Measurements from ENCODE around the gene USP21. TPM values are rescaled to one million over a fixed set of nuclear protein-coding genes. Genes with fewer than 3 reads are reported as not detected.

Gene USP21
- total and polyA plus RNA-seq, 9 of the 15 experiments (the other 6 are each of a cell fraction or from before 2014, with no cell fraction given): 4.9 to 52.4 (median 21.6) TPM

DNA sequence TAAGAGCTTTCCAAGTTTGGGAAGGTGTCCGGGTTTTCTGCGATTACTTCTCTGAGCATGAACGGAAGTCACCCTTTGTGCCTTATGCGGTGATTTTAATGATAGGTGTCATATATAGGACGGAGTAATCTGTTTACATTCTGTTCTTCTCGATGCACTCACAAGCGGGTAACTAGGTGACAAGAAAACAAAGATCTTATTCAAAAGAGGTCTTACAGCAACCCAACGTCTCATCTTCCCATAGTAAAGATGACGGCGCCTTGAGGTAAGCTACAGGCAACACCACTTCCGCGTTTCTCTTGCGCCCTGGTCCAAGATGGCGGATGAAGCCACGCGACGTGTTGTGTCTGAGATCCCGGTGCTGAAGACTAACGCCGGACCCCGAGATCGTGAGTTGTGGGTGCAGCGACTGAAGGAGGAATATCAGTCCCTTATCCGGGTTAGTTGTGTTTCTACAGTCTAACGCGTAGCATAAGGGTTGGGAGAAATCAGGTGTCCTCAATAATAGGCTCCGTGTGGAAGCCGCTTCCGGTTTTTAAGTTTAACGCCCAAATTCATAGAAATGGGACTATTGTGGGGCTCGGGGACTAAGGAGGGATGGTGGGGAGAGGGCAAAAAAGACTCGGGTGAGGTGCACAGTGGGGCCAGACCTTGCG is 5.5 kb upstream of the USP21 start, which contains the start of gene UFC1 (continued):
- TF ChIP-seq, protein P1, sequence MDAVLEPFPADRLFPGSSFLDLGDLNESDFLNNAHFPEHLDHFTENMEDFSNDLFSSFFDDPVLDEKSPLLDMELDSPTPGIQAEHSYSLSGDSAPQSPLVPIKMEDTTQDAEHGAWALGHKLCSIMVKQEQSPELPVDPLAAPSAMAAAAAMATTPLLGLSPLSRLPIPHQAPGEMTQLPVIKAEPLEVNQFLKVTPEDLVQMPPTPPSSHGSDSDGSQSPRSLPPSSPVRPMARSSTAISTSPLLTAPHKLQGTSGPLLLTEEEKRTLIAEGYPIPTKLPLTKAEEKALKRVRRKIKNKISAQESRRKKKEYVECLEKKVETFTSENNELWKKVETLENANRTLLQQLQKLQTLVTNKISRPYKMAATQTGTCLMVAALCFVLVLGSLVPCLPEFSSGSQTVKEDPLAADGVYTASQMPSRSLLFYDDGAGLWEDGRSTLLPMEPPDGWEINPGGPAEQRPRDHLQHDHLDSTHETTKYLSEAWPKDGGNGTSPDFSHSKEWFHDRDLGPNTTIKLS (IDR thresholded peaks at IDR 0.05; ENCODE audit: borderline replicate concordance, low read depth): peak; percentile 97
- TF ChIP-seq TEAD1 (CRISPR knock-in tag; IDR thresholded peaks at IDR 0.05): peak; percentile 34 to 84; a peak in 1 of 4 replicates
- peak; percentile 48; the same call in 1 of the 2 replicates for TF ChIP-seq GTF2A2 (tag; IDR thresholded peaks at IDR 0.05)
- no peak for TF ChIP-seq ZFPM2 (CRISPR knock-in tag; IDR thresholded peaks at IDR 0.05)
- TF ChIP-seq SMAD2 (IDR thresholded peaks at IDR 0.05; ENCODE audit: low read depth, low read length): no peak
- TF ChIP-seq GTF2F1 (IDR thresholded peaks at IDR 0.05; ENCODE audit: low read depth, low read length): no peak
- TF ChIP-seq ZNF583 (CRISPR knock-in tag; IDR thresholded peaks at IDR 0.05): no peak
- TF ChIP-seq HDAC8 (tag; IDR thresholded peaks at IDR 0.05): 0 out of 2 replicates have a peak, but pooled peaks have one; percentile 40
- no peak for TF ChIP-seq WHSC1 (IDR thresholded peaks at IDR 0.05; ENCODE audit: low read length)
- TF ChIP-seq SLC30A9 (CRISPR knock-in tag; IDR thresholded peaks at IDR 0.05): no peak
- no peak for TF ChIP-seq NR3C1 (CRISPR knock-in tag; IDR thresholded peaks at IDR 0.05)
- no peak for TF ChIP-seq KHSRP (IDR thresholded peaks at IDR 0.05)
- TF ChIP-seq, protein P2, sequence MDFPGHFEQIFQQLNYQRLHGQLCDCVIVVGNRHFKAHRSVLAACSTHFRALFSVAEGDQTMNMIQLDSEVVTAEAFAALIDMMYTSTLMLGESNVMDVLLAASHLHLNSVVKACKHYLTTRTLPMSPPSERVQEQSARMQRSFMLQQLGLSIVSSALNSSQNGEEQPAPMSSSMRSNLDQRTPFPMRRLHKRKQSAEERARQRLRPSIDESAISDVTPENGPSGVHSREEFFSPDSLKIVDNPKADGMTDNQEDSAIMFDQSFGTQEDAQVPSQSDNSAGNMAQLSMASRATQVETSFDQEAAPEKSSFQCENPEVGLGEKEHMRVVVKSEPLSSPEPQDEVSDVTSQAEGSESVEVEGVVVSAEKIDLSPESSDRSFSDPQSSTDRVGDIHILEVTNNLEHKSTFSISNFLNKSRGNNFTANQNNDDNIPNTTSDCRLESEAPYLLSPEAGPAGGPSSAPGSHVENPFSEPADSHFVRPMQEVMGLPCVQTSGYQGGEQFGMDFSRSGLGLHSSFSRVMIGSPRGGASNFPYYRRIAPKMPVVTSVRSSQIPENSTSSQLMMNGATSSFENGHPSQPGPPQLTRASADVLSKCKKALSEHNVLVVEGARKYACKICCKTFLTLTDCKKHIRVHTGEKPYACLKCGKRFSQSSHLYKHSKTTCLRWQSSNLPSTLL (IDR thresholded peaks at IDR 0.05): no peak
- TF ChIP-seq, protein P3, sequence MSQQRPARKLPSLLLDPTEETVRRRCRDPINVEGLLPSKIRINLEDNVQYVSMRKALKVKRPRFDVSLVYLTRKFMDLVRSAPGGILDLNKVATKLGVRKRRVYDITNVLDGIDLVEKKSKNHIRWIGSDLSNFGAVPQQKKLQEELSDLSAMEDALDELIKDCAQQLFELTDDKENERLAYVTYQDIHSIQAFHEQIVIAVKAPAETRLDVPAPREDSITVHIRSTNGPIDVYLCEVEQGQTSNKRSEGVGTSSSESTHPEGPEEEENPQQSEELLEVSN (IDR thresholded peaks at IDR 0.05; ENCODE audit: borderline replicate concordance in 1 of 2, extremely low read depth in 1 of 2, insufficient read depth in 1 of 2, insufficient read length in 1 of 2, low read depth in 1 of 2, low read length in 1 of 2, poor library complexity in 1 of 2, severe bottlenecking in 1 of 2): no peak
- TF ChIP-seq SRSF3 (IDR thresholded peaks at IDR 0.05; ENCODE audit: insufficient read depth, low read length): no peak
- no peak for TF ChIP-seq ZNF561 (CRISPR knock-in tag; conservative IDR thresholded peaks at IDR 0.05)
- TF ChIP-seq ZNF75A (CRISPR knock-in tag; IDR thresholded peaks at IDR 0.05): no peak
- TF ChIP-seq NONO (IDR thresholded peaks at IDR 0.05; ENCODE audit: low read depth in 2 of 2, low read length in 1 of 2): no peak
- peak; percentile 44 for TF ChIP-seq C11orf30 (IDR thresholded peaks at IDR 0.05; ENCODE audit: low read depth)
